HG02610 (cell line): ENCODE measurements around the gene NRG2.
A peak's percentile ranks its signal among the peaks of the same experiment; 100 is the strongest.

ENCODE experiments used
- ATAC-seq: cut with Tn5 transposase; IDR thresholded peaks from one replicate; pipeline ENCODE4 v1.9.1; 2021; ENCODE audit warnings: mild to moderate bottlenecking, moderate library complexity; ENCODE audit not compliant: unreplicated experiment

NRG2 gene

DNA sequence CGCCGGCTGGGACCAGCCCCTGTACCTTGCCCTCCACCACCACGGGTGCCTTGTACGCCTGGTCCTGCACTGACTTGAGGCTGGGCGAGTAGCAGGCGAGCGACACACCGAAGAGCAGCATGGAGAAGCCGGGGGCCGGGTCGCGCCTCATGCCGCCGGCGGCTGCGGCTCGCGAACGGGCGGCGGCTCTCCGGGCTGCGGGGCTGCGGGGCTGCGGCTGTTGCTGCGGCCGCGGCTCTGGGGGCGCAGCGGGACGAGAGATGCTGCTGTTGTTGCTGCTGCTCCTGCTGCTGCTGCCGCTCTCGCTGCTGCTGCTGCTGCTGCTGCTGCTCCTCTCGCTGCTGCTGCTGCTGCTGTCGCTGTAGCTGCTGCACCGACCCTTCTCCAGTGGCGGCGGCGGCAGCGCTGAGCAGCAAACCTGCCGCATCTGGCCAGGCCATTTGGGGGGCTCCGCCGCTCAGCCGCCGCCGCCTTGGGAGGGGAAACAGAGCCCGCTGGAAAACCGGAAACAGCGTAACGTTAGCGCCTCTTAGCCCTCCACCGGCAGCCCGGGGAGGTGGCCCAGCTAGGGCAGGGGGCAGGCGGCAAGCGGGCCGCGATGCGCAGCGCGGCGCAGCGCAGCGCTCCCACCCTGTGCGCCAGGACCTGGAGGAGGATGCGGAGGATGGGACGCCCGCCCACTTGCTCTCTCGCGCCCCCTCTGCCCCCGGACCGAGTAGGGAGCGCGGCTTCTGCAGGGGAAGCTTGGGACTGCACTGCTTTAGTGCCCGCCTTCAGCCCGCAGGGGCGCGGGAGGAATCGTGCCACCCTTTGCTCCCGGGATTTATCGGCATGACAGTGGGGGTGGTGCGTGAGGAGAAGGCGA is at the start of gene NRG2:
Gene NRG2, minus strand, starts transcription at position 657 of the 865 bp plus-strand sequence.
- ATAC-seq: peak; percentile 62

DNA sequence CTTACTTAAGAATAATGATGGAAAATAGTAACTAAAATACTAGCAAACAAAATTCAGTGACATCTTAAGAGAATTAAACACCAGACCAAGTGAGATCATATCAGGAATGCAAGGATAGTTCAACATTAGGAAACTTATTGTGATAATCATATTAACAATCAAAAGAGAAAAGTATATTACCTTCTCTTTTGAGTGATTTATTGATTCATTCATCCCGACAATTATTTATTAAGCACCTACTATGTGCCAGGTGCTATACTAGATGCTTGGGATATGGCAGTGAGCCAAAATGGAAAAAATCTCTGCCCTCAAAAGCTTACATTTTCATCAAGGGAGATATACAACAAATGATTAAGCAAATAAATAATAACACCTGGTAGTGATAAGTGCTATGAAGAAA is 47.2 kb upstream of the NRG2 start:
- ATAC-seq: no peak

- no peak for ATAC-seq
These were observed 41.4 kb upstream of the NRG2 start for GRCh38 chr5:140084541-140084940.

DNA sequence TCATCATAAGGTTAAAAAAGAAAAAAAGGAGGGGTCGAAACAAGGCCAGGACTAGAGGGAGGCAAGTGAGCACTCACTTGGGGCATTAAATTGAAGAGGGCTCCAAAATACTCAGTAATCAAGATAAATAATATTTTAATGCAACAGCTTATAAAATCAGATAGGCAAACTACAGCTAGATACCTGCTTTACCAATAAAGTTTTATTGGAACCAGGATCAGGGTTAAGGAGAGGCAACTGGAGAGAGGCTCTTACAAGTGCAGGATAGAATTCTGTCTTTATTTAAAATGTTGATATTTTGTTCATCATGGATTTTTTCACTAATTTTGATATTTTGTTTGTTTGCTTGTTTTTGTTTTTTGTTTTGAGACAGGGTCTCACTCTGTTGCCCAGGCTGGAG is 40.6 kb upstream of the NRG2 start:
- no peak for ATAC-seq

GRCh38 chr5:140083120-140083519 is 40.0 kb upstream of the NRG2 start:
- ATAC-seq: no peak

DNA sequence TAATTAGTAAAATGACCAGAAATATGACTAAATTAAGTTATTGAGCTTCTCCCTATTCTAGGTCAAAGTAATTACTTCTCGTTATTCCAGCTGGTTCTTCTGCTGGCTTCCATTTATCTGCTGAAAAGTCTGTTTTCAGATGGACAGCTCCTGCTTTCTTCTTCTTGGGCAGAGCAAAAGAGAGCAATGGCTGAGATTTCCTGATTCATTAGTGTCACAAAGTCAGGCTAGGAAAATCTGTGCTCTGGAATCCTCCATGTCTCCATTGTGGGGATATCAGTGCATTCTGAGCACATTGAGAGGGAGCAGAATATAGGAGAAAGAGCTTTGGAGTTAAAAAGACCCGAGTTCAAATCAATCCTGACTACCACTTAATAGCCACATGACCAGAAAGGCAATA is 33.7 kb upstream of the NRG2 start:
- ATAC-seq: no peak

DNA sequence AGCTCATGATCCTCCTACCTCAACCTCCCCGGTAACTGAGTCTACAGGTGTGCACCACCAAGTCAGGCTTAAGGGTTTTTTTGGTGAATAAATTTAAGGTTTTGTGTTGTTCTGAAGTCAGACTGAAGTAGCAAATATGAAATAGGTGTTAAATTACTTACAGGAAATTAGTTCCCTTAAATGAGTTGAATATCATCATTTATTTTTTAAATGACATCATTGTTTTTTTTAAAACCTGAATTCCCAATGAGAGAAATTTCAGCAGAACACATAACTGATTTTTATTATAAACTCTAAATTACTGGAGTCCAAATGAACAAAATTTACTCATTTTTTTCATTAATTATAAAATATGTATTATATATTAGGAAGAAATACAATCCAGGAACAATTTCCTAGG is 33.0 kb upstream of the NRG2 start:
- ATAC-seq: no peak

DNA sequence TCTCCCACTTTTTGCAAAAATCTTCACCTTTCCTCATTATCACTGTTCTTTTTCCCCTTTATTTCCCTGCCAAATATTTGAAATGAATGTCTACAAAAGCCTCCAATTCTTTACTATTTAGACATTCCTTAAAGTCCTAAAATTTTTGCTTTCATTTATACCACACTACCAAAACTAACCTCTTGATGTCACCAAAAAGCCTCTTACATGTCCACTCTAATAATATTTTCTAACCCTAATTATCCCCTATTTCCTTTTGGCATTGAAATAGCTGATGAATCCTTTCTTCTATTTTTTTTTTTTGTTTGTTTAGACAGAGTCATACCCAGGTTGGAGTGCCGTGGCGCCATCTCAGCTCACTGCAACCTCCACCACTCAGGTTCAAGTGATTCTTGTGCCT is 32.3 kb upstream of the NRG2 start:
- no peak for ATAC-seq

DNA sequence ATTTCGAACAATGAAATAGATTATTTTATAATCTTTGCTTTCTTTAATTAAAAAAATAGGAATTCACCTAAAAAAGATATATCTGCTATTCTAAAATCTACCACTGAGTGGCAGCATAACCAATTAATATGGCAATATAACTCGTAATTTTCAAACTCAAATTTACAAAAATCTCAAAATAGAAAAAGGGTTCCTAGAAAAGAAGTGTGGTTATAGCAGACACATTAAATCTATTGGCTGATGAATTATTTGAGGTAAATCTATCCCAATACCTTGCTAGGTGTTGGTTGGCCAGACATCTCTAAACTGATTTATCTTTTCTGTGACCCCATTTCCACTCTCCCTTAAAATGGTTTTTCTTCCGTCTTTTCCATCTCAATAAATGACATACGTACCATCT is 30.2 kb upstream of the NRG2 start:
- no peak for ATAC-seq

DNA sequence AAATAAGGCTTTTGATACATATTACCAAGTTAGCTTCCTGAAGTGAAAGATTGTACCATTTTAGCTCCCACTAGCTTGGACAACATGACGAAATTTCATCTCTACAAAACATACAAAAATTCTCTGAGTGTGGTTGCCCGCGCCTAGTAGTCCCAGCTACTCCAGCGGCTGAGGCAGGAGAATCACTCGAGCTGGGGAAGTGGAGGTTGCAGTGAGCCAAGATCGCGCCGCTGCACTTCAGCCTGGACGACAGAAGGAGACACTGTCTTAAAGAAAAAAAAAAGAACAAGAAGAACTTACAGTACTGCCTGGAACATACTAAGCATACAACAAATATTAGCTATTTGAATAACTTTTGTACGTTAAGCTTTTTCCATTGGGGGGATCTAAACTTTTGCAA is 29.7 kb upstream of the NRG2 start:
- no peak for ATAC-seq

DNA sequence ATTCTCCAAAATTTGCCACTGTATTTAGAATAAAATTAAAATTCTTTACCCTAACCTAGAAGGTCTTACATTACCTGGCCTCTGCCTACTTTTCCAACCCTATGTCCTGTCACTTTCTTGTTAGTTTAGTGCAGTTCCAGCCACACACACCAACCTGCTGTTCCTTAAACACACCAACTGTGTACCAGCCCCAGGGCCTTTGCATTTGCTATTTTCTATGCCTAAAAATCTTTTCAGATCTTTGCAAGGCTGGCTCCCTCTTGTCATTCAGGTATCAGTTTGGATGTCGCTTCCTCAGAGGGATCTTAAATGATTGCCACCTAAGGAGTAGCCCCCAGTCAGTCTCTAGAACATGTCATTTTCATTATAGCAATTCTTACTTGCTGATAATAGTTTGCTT is 17.7 kb upstream of the NRG2 start:
- ATAC-seq: no peak

GRCh38 chr5:140058212-140058932 is 15.3 kb upstream of the NRG2 start:
- no peak for ATAC-seq

GRCh38 chr5:140056880-140057279 is 13.8 kb upstream of the NRG2 start:
- ATAC-seq: no peak

GRCh38 chr5:140055152-140055551 is 12.1 kb upstream of the NRG2 start:
- ATAC-seq: no peak

GRCh38 chr5:140054086-140054689 is 11.1 kb upstream of the NRG2 start:
- ATAC-seq: no peak

- ATAC-seq: no peak
These were observed 8.9 kb upstream of the NRG2 start for GRCh38 chr5:140051950-140052349.

DNA sequence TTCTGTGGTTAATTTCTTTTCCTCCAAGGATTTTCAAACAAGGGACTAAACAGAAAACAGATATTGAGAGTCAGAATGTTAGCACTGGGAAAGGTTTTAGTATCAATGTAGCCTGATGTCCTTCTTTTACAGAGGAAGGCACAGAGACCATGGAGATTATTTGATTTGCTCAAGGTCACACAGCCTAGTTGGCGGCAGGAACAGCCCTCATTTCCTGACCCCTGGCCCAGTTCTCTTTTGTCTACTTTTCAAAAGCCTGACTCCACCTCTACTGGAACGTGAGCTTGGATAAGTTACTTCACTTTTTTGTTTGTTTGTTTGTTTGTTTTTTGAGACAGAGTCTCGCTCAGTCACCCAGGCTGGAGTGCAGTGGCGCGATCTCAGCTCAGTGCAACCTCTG is 6.6 kb upstream of the NRG2 start:
- no peak for ATAC-seq

GRCh38 chr5:140049205-140049604 is 6.1 kb upstream of the NRG2 start:
- no peak for ATAC-seq

DNA sequence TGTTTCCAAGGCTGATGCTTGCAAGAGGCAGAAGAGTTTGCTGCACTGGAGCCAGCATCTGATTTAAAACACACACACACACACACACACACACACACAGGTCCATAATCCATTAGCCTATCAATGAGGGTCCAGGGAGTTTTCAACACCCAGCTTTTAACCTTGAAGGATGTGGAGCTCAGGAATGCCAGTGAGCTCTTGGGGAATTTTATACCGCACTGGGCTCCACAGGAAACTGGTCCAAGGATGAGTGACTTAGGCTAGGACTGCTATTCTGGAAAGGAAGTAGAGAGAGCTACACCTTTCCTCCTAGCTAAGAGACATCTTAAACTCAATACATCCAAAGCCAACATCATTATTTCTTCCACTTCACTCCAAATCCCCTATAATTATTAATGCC is 942 bp upstream of the NRG2 start:
- no peak for ATAC-seq

GRCh38 chr5:140043508-140043872 is 391 bp upstream of the NRG2 start:
- ATAC-seq: peak; percentile 27

GRCh38 chr5:140042393-140042642 is 781 bp downstream of the NRG2 start:
- ATAC-seq: no peak
